Coronary artery (tissue), 2 donors: ENCODE measurements around the gene B3GALT5.
A peak's percentile ranks its signal among the peaks of the same experiment; 100 is the strongest.

Experiments used
- DNase-seq: peaks from one replicate; pipeline ENCODE4 v3.0.0-alpha.2; 2017; ENCODE audit warnings: low spot score
- H3K27ac ChIP-seq, 2 donors: fragments of 200-600 bp; sonication (generic); one replicate each; pipeline ENCODE4 v1.5.1; 2016 to 2019
- H3K4me3 ChIP-seq: fragments of 200-600 bp; sonication (generic); 2 replicates; pipeline ENCODE4 v1.5.1; 2016; ENCODE audit warnings: mild to moderate bottlenecking, moderate library complexity
- TF ChIP-seq, protein P1 (sequence below): fragments of 200-600 bp; sonication (generic); IDR thresholded peaks from one replicate; pipeline ENCODE4 v1.5.1; 2019; ENCODE audit warnings: antibody characterized with exemption

B3GALT5 gene

GRCh38 chr21:39707316-39707715, 94.6 kb downstream of the B3GALT5 start:
- H3K27ac ChIP-seq, result no peak overlapping the region
- TF ChIP-seq, protein P1, sequence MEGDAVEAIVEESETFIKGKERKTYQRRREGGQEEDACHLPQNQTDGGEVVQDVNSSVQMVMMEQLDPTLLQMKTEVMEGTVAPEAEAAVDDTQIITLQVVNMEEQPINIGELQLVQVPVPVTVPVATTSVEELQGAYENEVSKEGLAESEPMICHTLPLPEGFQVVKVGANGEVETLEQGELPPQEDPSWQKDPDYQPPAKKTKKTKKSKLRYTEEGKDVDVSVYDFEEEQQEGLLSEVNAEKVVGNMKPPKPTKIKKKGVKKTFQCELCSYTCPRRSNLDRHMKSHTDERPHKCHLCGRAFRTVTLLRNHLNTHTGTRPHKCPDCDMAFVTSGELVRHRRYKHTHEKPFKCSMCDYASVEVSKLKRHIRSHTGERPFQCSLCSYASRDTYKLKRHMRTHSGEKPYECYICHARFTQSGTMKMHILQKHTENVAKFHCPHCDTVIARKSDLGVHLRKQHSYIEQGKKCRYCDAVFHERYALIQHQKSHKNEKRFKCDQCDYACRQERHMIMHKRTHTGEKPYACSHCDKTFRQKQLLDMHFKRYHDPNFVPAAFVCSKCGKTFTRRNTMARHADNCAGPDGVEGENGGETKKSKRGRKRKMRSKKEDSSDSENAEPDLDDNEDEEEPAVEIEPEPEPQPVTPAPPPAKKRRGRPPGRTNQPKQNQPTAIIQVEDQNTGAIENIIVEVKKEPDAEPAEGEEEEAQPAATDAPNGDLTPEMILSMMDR, result no peak
- DNase-seq, result no peak
- H3K4me3 ChIP-seq, result no peak overlapping the region

GRCh38 chr21:39710866-39711265, 98.1 kb downstream of the B3GALT5 start:
- DNase-seq, result no peak
- Histone ChIP-seq H3K27ac (no peak overlapping the region), H3K4me3 (no peak overlapping the region)
- TF ChIP-seq, protein P1, result no peak

DNA sequence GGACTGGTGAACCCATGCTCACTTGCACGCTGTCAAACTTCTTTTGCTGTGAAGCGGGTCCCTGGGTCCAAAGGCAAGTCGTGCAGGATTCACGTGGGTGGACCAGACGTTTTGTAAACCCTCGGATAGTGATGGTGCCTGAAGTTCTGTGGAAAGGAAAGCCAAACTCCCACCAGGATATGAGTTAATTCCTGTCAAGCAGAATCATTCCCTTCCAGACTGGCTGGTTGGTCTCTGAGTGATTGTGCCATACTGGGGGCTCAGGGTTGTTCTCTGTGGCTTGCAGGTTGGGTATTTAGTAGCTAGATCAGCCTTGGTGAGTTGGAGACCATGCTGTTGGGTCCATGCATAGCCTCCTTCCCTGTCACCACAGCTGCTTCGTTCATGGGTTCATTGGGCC, 99.5 kb downstream of the B3GALT5 start:
- TF ChIP-seq, protein P1, result no peak
- H3K27ac ChIP-seq, result no peak overlapping the region
- no peak overlapping the region for H3K4me3 ChIP-seq
- no peak for DNase-seq

DNA sequence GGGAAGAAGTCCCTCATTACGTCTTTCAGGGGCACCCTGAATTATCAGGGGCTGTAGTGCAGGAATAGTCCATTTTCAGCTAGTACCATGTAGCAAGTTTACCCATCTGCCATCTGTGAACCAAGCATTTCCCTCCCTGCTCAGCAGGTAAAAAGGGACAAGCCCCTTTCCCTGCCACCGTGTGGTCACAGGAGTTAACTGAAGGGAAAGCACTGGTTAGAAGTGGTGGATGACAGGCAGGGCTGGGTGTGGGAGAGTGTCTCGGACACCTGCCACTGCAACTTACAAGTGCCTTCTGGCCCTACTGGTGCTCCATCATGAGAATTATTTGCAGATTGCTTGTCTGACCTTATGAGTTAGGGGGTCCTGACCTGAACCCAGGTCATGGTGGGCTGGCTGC, 100.2 kb downstream of the B3GALT5 start:
- Histone ChIP-seq H3K4me3 (no peak overlapping the region), H3K27ac (no peak overlapping the region)
- TF ChIP-seq, protein P1, result no peak
- no peak for DNase-seq

GRCh38 chr21:39713905-39714304, 101.2 kb downstream of the B3GALT5 start:
- no peak for DNase-seq
- TF ChIP-seq, protein P1, result no peak
- no peak overlapping the region for H3K27ac ChIP-seq
- H3K4me3 ChIP-seq, result no peak overlapping the region

- DNase-seq, result no peak
- Histone ChIP-seq H3K27ac (no peak overlapping the region), H3K4me3 (no peak overlapping the region)
- TF ChIP-seq, protein P1, result no peak
Measured at GRCh38 chr21:39714331-39714730, 101.6 kb downstream of the B3GALT5 start.

- no peak overlapping the region for H3K27ac ChIP-seq
- no peak overlapping the region for H3K4me3 ChIP-seq
- DNase-seq, result no peak
- TF ChIP-seq, protein P1, result peak; percentile 54
Measured at GRCh38 chr21:39715804-39716397, 103.2 kb downstream of the B3GALT5 start.
